Measurements from ENCODE around the gene ENAH.

ENAH gene

DNA sequence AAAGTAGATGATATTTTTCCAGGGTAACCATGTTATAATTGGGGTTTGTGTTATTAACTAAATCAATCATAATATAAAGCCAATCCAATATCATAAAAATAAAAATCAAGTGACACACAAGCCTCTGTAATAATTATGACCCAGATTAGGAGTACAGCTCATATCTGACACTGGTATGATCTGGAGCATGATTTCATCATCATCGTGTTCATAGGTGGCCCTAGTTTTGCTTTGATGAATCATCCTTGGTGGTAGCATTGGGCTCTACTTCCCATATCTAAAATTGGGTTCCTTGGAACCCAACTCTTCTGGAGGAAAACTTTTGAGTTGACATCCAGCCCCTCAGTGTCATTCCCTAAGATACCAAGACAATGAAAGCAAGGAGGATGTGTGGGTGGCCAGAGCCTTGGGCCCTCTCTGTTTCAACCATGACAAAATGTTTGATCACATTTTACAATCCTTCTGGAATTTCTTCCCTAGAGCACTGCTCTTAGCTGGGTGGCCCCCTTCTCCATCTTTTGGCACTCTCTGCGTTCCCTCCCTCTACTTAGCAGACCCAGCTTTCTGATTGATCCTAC is 37.0 kb upstream of the ENAH start:
- Mint-ChIP-seq H3K27me3 (peaks cover 7% of the 10 kb centered on the region), H3K4me1 (no peaks in the 10 kb centered on the region), H3K9me3 (no peaks in the 10 kb centered on the region), H3K36me3 (no peaks in the 10 kb centered on the region), H3K27ac (no peak overlapping the region), H3K4me3 (no peak overlapping the region)
- DNase-seq, result no peak
- CTCF ChIA-PET, result no interaction called here

DNA sequence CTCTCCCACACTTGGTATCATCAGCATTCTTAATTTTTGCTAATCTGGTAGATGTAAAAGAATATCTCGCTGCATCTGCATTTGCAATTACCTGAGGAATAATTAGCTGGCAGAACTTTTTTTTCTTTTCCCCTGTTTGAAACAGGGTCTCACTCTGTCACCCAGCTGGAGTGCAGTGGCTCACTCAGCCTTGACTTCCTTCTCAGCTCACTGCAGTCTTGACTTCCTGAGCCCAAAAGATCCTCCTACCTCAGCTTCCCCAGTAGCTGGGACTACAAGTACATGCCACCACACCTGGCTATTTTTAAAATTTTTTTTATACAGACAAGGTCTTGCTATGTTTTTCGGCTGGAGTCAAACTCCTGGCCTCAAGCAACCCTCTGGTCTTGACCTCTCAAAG is 35.4 kb upstream of the ENAH start:
- Mint-ChIP-seq H3K4me3 (no peak overlapping the region), H3K36me3 (no peaks in the 10 kb centered on the region), H3K4me1 (no peaks in the 10 kb centered on the region), H3K27ac (no peak overlapping the region), H3K27me3 (peaks cover 16% of the 10 kb centered on the region), H3K9me3 (no peaks in the 10 kb centered on the region)
- no peak for DNase-seq
- CTCF ChIA-PET, result no interaction called here

DNA sequence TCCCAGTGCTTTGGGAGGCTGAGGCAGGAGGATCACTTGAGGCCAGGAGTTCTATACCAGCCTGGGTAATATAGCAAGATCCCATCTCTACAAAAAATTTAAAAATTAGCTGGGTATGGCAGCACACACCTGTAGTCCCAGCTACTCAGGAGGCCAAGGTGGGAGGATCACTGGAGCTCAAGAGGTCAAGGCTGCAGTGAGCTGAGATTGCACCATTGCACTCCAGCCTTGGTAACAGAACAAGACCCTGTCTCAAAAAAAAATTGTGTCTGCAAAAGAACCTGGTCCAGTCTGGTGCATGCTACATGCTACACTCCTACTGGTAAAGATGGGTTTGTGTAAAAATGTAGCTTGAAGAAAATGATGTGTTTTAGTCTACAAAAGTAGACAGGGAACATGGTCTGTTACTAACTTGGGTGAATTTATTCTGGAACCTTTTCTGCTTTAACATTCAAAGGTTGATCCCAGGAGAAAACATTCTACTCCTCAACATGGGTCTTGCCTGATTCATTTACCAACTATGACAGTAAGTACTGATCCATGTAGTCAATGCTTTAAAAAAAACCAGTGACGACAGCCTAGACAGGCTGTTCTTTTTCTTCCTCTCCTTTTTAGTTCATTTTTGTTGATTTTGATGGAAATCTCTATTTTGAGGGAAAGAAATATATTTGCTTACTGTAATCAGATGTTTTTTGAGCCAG is 32.7 kb upstream of the ENAH start:
- no peaks in the 10 kb centered on the region for H3K4me1 Mint-ChIP-seq
- DNase-seq, result no peak
- CTCF ChIA-PET, result no interaction called here
- H3K4me3 Mint-ChIP-seq, result no peak overlapping the region
- no peaks in the 10 kb centered on the region for H3K9me3 Mint-ChIP-seq
- H3K36me3 Mint-ChIP-seq, result no peaks in the 10 kb centered on the region
- peaks cover 28% of the 10 kb centered on the region for H3K27me3 Mint-ChIP-seq
- H3K27ac Mint-ChIP-seq, result no peak overlapping the region

DNA sequence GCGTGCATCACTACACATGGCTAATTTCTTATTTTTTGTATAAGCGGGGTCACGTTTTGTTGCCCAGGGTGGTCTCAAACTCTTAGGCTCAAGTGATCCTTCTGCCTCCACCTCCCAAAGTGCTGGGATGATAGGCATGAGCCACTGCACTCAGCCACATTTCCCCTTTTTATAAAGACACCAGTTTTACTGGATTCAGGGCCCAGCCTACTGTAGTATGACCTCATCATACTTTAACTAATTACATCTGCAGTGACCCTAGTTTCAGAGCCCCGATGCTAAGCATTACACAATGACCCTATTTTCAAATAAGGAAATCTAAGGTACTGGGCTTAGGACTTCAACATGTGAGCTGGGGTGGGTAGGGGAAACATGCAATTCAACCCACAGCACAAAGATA is 31.8 kb upstream of the ENAH start:
- Mint-ChIP-seq H3K27ac (no peak overlapping the region), H3K36me3 (no peaks in the 10 kb centered on the region), H3K4me1 (no peaks in the 10 kb centered on the region), H3K9me3 (no peaks in the 10 kb centered on the region), H3K27me3 (peaks cover 32% of the 10 kb centered on the region), H3K4me3 (no peak overlapping the region)
- CTCF ChIA-PET, result no interaction called here
- DNase-seq, result no peak

- no peaks in the 10 kb centered on the region for H3K4me1 Mint-ChIP-seq
- peaks cover 52% of the 10 kb centered on the region for H3K27me3 Mint-ChIP-seq
- CTCF ChIA-PET, result no interaction called here
- H3K4me3 Mint-ChIP-seq, result no peak overlapping the region
- H3K36me3 Mint-ChIP-seq, result no peaks in the 10 kb centered on the region
- no peak for DNase-seq
- no peak overlapping the region for H3K27ac Mint-ChIP-seq
- H3K9me3 Mint-ChIP-seq, result no peaks in the 10 kb centered on the region
Observed at GRCh38 chr1:225681231-225681630, 28.3 kb upstream of the ENAH start.

DNA sequence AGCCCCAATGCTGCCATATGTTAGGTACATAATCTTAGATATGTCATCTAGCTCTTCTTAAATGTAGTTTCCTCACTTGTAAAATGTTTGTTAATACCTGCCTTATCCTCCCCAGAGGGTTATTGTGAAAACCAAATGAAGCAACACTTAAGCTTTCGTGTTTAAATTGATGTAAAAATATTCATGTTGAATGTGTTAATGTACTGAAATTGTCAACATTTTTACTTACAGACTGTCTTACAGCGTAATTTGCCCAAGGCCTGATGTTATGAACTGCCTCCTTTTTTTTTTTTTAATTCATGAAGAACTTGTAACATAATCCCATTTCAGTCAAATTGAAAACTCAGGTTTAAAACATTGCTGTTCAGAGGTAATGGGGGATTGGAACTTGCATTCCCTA is 25.6 kb upstream of the ENAH start:
- Mint-ChIP-seq H3K4me3 (no peak overlapping the region), H3K27me3 (peaks cover 41% of the 10 kb centered on the region), H3K9me3 (no peaks in the 10 kb centered on the region), H3K4me1 (no peaks in the 10 kb centered on the region), H3K27ac (no peak overlapping the region), H3K36me3 (no peaks in the 10 kb centered on the region)
- DNase-seq, result no peak
- CTCF ChIA-PET, result no interaction called here

DNA sequence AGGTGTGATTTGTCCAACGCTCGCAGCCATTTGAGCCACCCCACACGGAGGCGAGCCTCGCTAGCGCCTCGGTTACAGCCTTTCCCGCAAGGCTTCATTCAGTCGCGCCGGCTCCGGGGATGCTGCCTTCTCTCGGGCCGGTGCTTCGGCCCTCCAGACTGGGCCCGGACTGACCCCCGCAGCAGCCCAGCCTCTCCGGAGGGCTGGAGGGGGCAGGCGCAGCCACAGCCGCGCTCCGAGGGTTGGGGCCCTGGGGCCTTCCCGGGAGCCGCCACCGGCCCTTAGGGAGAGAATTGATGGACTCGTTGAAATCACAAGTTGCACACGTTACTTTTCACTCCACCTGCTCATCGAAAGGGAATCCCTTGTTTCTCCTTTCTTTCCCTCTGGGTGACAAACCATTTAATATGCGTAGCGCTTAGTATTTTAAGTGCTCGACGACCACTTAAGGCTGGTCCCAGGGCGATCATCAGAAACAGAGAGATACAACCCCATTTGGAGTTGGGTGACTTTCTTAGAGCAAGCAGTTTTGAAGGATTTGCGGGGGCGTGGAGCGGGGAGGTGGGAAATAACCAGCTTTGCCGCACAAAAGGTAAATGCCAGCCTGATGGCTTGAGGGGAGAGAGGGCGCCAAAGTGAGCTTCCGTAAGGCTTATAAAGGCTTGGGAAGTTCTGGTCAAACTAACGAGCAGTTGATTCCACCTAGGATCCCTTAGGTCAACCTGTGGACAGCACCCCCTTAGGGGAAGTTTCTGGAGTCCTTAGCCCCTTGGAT is 24.6 kb upstream of the ENAH start:
- no peak for DNase-seq
- Mint-ChIP-seq H3K4me1 (no peaks in the 10 kb centered on the region), H3K27ac (no peak overlapping the region), H3K9me3 (no peaks in the 10 kb centered on the region), H3K27me3 (peaks cover 36% of the 10 kb centered on the region), H3K4me3 (no peak overlapping the region), H3K36me3 (no peaks in the 10 kb centered on the region)
- CTCF ChIA-PET, result interaction anchor here (1.2 kb wide), 1 partner anchor 14 kb away, joined by 3 read pairs; no protein-coding TSS in a partner anchor

GRCh38 chr1:225674381-225674780 is 21.5 kb upstream of the ENAH start:
- no peaks in the 10 kb centered on the region for H3K36me3 Mint-ChIP-seq
- H3K4me3 Mint-ChIP-seq, result no peak overlapping the region
- no peak for DNase-seq
- no peak overlapping the region for H3K27ac Mint-ChIP-seq
- no peaks in the 10 kb centered on the region for H3K4me1 Mint-ChIP-seq
- peaks cover 20% of the 10 kb centered on the region for H3K27me3 Mint-ChIP-seq
- H3K9me3 Mint-ChIP-seq, result no peaks in the 10 kb centered on the region
- CTCF ChIA-PET, result no interaction called here

DNA sequence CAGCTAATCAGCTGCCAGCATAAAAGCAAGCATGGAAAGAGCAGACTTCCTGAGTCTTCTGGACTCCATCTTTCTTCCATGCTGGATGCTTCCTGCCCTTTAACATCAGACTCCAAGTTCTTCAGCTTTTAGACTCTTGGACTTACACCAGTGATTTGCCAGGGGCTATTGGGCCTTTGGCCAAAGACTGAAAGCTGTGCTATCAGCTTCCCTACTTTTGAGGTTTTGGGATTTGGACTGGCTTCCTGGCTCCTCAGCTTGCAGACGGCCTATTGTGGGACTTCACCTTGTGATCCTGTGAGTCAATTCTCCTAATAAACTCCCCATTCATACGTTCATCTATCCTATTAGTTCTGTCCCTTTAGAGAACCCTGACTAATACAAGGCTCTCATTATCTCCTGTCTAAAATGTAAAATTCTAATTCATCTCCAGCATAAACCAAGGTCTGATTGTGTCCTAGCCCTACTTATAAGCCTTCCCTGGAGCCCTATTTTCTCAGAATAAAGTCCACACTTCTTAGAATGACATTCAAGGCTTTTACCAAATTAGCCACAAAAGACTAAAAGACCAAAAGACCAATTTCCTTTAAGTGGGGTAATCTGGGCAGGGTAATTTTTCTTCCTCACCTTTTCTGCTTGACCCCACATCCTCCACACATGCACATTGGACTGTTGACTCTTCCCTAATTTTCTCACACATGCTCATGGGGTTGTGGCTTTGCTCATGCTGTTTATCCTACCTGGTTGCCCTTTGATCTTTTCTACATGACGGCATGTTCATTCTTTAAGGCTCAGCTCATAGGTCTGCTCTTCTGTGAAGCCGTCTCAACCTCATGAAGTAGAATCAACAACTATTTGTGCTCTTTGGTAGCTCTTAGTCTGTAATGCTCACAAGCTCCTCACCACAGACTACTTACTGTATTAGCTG is 18.1 kb upstream of the ENAH start:
- no peak for DNase-seq
- Mint-ChIP-seq H3K4me3 (no peak overlapping the region), H3K9me3 (no peaks in the 10 kb centered on the region), H3K36me3 (no peaks in the 10 kb centered on the region), H3K4me1 (no peaks in the 10 kb centered on the region), H3K27me3 (no peaks in the 10 kb centered on the region), H3K27ac (no peak overlapping the region)
- CTCF ChIA-PET, result no interaction called here

DNA sequence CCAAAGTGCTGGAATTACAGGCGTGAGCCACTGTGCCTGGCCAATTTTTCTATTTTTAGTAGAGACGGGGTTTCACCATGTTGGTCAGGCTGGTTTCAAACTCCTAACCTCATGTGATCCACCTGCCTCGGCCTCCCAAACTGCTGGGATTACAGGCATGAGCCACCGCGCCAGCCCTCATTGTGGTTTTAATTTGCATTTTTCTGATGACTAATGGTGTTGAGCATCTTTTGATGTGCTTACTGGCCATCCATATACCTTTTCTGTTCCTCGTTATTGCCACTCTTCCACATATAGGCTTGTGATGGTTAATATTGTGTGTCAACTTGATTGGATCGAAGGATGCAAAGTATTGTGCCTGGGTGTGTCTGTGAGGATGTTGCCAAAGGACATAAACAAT is 17.4 kb upstream of the ENAH start:
- DNase-seq, result no peak
- Mint-ChIP-seq H3K27me3 (no peaks in the 10 kb centered on the region), H3K27ac (no peak overlapping the region), H3K4me3 (no peak overlapping the region), H3K36me3 (no peaks in the 10 kb centered on the region), H3K9me3 (no peaks in the 10 kb centered on the region), H3K4me1 (no peaks in the 10 kb centered on the region)
- CTCF ChIA-PET, result no interaction called here

- H3K36me3 Mint-ChIP-seq, result no peaks in the 10 kb centered on the region
- H3K4me3 Mint-ChIP-seq, result no peak overlapping the region
- no peaks in the 10 kb centered on the region for H3K9me3 Mint-ChIP-seq
- H3K27ac Mint-ChIP-seq, result no peak overlapping the region
- no peaks in the 10 kb centered on the region for H3K27me3 Mint-ChIP-seq
- H3K4me1 Mint-ChIP-seq, result no peaks in the 10 kb centered on the region
- no peak for DNase-seq
- CTCF ChIA-PET, result no interaction called here
Observed at GRCh38 chr1:225668222-225668621, 15.3 kb upstream of the ENAH start.

GRCh38 chr1:225667362-225667761 is 14.4 kb upstream of the ENAH start:
- H3K4me1 Mint-ChIP-seq, result no peaks in the 10 kb centered on the region
- H3K9me3 Mint-ChIP-seq, result no peaks in the 10 kb centered on the region
- H3K36me3 Mint-ChIP-seq, result no peaks in the 10 kb centered on the region
- no peak overlapping the region for H3K27ac Mint-ChIP-seq
- CTCF ChIA-PET, result no interaction called here
- no peak overlapping the region for H3K4me3 Mint-ChIP-seq
- no peak for DNase-seq
- no peaks in the 10 kb centered on the region for H3K27me3 Mint-ChIP-seq

DNA sequence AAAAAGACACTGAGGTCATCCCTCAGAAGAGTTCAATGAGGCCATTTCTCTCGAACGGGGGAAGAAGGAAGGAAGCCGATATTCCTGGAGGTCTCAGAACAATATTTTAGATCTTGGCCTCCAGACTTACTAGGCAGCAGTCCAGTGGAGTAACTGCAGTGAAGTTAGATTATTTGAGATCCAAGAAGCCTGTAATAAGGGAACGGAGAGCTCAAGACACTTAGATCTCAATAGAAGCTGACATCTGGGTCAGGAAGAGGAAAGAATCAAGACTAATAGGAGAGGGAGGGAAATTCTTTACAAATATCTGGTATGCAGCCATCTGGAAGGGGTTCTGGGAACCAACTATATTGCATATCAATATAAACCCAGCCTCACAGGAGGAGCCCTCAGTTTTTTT is 13.6 kb upstream of the ENAH start:
- Mint-ChIP-seq H3K9me3 (no peaks in the 10 kb centered on the region), H3K27ac (no peak overlapping the region), H3K27me3 (no peaks in the 10 kb centered on the region), H3K36me3 (no peaks in the 10 kb centered on the region), H3K4me3 (no peak overlapping the region), H3K4me1 (no peaks in the 10 kb centered on the region)
- CTCF ChIA-PET, result no interaction called here
- no peak for DNase-seq

DNA sequence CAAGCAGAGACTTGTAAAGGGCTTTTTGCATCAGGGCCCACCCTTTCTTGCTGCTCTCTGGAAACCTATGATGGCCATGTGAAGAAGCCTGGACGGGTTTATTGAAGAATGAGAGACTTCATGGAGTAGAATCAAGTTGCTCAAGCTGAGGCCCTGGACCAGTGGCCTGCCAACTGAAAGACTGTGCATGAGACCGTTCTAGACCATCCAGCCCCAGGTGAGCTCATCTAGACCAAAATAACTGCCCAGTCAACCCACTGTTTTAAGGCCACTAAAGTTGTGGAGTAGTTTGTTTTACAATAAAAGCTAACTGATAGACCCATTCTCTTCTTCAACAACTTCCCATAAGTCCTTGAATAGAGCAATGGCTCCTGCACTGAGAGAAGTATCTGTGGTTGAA is 11.8 kb upstream of the ENAH start:
- Mint-ChIP-seq H3K36me3 (no peaks in the 10 kb centered on the region), H3K9me3 (no peaks in the 10 kb centered on the region), H3K4me1 (no peaks in the 10 kb centered on the region), H3K4me3 (no peak overlapping the region), H3K27me3 (no peaks in the 10 kb centered on the region), H3K27ac (no peak overlapping the region)
- CTCF ChIA-PET, result interaction anchor here (1.4 kb wide), 1 partner anchor 7 kb away, joined by 3 read pairs; no protein-coding TSS in a partner anchor
- no peak for DNase-seq

Data from activated naive CD4-positive, alpha-beta T cell treated with anti-CD3 and anti-CD28 coated beads, Interleukin-2, amount 10 ng/mL, durations not matched to agents 7 days and 5 days (primary cell).